GM11168 (cell line): ENCODE measurements around the gene VOPP1.

Source experiments
- in situ Hi-C: fragments of 300-500 bp; cut with MboI; formaldehyde crosslinking; loops from one replicate; pipeline ENCODE4 v1.12.0; 2022; ENCODE audit warnings: low sequenced_read_pairs; ENCODE audit not compliant: unreplicated experiment

The VOPP1 gene

DNA sequence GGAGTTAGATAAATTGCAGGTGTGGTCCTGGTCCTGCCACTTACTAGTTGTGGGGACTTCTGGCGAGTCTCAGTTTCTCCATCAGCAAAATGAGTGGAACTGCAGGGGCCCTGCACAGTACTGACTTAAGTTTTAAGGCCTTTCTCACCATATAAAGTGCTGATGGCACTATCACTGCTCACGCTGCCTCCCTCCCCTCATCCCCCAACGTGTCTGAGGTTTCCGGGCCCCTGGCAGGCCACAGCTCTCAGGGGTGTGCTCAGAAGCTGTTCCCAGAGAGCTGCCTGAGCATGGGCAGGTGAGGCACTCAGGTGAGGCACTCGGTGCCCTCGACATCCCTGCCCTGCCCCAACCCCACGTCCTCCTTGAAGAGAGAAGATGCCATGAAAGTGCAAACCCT is 74.2 kb downstream of the VOPP1 start:
- in situ Hi-C loops = no loop called here

DNA sequence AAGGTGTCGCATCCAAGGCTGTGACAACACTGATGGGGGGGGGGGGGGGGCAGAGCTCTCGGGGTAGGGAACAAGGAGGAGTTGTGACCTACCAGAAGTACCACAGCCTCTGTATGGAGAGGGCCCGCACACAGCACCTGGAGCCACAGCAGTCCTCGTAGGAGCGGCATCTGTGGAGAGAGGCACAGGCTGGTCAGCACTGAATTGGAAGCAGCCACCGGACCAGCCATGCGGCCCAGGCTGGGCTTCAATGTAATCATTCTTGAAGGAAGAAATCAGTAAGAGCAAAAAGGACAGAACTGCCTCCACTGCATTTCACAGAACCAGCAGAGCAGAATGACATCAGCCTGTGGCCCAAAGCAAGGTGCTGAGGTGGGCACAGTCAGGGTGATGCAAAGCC is 74.8 kb downstream of the VOPP1 start:
- in situ Hi-C loops = no loop called here

DNA sequence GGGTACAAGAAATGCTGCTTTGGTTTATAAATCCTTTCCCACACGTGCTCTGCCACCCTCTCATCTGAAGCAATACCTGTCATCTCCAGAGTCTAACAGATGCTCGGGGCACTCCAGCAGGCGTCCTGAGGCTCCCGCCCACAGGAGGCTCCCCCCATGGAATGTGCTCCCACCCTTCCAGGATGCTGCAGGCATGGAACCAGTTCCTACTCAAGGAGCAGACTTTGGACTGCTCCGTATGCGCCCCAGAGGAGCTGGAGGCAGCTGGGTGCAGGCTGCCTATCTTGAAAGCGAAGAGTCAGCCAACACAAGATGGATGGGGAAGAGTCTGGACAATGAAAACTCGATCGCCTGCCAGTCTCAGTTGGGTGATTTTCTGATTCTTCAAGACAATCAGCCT is 75.4 kb downstream of the VOPP1 start:
- in situ Hi-C loops = no loop called here

DNA sequence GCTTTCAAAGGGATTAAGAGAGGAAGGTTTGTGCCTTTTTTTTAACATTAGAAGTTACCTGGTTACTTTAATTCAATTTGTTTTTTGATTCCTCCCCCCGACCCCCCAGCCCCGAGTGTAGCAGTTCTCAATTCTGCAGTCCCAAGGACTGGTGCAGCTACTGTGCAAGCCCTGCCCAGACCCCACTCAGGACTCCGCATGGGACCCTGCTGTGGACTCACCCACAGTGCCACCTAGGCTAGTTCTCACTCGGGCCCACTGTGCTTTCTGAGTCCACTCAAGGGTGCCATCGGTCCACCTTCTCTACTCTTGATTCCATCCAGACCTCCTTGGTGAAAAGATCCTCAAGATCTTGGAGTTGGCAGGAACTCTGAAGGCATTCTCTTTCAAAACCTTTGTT is 77.4 kb downstream of the VOPP1 start:
- in situ Hi-C loops = no loop called here

DNA sequence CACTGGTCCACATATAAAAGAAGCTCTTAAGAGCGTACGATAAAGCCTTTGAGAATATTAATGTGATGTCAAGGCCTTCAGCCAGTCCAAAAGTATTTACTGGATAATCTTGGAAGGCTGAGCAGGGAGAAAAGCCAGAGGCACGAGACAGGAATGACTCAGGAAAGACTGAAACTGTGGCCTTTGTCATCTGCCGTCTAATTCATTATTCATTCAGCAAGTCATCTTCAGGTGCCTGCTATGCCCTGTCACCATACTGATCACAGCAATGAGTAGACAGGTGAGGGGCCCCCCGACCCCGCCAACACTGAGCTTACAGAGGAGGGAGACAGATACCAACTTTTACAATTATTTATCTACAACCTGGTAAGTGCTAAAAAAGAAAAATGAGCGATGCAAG is 78.9 kb downstream of the VOPP1 start:
- in situ Hi-C loops = no loop called here

DNA sequence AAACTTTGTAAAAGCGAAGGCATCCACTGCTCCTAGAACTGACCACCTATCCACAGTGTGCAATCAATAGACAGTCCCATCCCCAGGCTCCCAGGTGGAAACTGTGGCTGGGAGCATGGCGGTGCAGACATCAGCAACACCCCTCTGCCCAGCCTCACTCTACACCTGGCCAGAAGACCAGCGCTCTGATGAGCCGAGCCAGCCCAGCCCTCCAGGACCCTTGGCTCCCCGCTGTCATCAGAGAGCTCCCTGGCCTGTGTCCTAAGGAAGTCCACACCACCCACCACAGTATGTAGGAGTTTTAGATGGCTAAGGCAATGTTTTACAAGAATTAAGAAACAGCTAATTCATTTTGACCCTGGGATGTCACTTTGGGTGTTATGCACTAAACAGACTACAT is 81.0 kb downstream of the VOPP1 start:
- in situ Hi-C loops = no loop called here

DNA sequence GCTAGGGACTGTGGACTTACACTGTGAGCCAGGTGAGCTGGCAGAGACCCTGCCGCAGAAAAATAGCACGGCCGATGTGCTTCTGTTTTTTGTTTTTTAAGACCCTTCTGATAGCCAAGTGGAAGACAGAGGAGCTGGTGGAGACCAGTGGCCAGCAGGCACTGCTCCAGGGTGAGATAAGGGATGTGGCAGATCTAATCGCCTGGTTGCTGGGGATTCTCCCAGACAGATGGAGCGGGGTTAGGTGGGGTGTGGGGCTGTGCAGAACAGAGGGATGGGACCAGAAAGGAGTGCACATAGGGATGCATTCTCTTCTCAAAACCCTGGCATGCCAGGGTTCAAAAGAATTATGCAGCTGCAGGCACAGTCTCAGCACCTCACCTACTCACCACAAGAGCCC is 82.2 kb downstream of the VOPP1 start:
- in situ Hi-C loops = no loop called here

DNA sequence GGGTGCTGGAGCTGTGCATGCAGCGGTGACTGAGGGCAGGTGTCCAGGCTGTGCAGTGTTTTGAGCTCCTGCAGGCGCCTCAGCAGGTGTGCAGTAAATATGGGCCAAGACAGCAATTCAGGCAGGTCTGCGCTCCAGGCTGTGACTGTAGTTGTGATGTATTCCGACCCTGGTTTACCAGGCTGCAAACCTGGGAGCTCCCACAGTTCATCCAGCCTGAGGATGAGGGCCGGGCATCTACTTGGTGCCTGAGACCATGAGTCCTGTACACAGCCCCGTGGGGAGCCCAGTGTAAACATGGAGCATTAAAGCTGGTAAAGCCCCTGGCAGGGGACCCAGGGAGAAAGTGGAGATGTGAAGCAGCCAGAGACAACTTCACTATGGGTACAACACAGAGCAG is 82.8 kb downstream of the VOPP1 start:
- in situ Hi-C loops = no loop called here

DNA sequence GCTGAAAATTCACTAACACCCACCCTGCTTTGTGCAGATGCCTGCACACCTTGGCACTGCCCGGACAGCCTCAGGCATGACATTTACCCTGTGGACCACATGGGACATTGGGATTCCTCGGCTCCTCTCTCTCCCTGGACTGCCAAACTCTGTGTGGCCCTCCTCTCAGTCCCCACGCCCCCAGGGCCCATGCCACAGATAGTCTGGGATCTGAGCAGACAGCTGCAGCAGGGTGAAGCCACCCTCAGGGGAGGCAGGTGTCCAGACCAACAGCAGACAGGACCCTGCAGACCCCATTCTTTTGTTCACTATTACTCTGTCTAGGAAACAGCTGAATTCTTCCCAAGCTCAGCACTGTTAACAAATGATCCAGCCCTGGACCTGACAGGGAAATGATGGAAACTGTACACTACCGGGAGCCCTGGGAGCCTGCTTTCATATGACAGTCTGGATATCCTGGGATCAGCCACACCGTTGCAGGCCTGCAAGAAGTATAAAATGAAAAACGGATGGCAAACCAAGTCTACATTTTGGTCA is 83.4 kb downstream of the VOPP1 start:
- in situ Hi-C loops = no loop called here

DNA sequence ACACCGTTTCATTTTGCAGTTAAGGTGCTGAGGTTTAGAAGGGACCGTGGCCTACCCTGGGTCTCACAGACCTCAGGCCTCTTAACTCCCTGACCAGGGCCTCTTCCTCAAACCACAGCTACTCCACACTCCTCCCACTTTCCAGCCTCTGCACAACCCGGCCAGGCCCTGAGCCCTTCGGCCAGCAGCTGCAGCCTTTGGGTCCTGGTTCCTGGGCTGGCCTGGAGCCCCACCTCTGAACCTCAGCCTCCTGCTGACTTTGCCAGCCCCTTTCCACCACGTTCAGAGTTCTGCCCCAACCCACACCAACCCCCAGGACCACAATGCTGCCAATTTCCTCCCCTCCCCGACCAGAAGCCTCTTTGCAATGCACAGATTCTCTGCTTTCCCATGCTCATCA is 84.1 kb downstream of the VOPP1 start:
- in situ Hi-C loops = no loop called here

DNA sequence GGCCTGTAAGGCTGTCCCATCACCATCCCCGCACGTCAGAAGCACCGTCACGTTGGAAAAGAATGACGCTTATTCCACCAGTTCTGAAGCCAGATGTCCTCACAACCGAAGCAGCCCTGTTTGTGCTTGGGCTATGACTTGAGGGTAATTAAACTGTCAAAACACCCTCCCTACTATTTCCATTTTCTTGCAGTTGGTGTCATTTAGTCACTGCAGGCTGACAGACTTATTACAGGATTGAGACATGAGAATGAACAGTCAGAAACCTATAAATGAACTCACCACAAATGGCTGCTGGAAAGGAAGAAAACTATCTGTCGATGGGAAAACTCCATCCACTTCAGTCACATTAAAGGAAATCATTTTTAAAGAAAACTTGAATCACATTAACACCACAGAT is 85.3 kb downstream of the VOPP1 start:
- in situ Hi-C loops = no loop called here

DNA sequence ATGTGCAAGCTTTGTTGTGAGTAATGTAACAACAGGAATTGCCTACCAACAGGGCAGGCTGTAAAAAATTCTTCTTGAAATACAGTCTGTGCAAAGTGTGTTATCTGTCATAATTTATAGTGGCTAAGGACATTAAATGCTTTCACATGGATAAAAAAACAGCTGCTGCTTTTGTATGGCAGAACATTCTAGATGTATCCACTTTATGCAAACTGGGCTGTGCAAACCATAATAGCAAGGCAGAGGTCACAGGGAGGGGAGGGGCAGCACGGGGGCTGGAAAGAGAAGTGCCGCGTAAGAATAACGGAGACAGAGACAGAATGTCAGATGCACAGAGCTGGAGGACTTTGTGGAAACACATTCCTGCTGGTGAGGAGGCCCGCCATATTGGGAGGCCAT is 86.1 kb downstream of the VOPP1 start:
- in situ Hi-C loops = no loop called here

DNA sequence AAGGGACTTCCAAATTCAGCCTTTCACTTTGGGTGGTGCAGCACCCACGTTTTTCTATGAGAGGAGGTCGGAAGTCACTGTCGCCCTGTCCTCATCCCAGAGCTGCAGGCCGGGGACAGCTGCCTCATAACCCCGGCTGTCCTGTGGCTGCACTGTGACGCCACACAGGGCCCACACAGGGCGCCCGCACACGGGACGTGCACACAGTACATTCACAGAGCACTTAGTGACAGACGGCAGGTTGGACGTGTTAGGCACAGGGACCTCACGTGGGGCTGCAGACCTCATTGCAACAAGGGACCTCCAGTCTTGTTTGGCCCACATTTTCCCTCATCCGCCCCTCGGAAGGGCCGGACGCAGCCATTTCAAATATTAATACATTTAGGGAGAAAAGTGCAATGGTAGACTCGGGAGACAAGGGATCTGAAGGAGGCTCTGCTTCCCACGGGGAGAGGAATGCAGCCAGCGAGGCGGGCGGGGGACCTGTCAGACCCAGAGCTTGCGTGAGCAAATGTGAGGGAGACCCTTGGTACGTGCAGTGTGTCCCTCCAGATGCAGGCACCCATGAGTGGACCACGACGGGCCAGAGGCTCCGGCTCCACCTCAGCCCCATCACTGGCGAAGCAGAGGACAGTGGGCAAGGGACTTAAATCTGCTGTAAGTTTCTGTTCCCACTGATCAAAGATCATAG is 86.7 kb downstream of the VOPP1 start:
- in situ Hi-C loops = no loop called here

DNA sequence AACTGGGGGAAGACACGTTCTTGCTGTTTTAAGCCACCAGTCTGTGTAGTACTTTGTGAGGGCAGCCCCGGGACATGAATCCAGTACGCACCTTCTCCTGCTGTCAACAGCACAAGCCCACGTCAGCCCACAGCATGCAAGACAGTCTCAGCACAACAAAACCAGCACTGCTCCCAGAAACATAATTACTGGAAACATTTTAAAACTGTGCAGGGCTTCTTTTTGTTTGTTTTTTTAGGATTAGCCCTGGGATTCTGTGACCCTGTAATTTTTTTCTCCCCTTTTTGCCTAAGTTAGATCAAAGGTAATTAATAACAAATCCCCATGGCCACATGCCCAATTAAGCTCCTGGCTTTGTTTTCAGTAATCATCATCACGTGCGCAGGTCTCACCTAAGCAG is 87.5 kb downstream of the VOPP1 start:
- in situ Hi-C loops = no loop called here

DNA sequence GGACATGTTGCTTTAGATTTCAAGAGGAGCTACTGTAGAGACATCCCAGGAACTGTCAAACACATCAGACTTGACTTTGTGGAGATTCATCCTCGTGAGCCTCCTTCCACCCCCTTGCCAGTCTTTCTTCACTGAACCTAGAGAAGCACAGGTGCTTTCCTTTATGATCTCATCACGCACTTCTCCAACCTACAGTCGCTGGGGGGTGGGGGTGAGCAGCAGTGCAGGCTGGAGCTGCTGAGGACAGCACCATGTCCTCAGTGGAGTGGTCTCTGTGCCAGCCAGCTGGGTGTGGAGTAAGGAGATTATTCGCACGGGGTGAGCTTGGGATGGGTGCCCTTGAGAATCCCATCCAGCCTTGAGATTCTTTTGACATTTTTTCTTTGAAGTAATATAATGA is 88.1 kb downstream of the VOPP1 start:
- in situ Hi-C loops = no loop called here

DNA sequence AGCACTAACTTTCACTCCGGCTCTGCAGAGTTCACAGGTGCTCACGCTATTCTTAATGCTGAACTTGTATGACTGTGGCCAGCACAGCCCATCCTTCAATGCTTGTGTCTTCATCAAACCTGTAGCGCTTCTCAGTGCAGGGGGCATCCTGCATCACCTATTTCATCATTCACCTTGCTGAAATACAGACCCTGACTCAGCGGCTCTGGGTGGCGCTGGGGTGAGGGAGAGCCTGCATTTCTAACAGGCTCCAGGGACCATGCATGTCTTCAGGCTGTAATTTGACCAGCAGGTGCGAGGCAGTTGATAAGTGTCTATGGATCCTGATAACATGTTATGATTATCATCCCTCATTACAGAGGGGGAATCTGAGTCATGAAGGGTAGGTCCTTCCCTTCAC is 89.3 kb downstream of the VOPP1 start:
- in situ Hi-C loops = no loop called here

DNA sequence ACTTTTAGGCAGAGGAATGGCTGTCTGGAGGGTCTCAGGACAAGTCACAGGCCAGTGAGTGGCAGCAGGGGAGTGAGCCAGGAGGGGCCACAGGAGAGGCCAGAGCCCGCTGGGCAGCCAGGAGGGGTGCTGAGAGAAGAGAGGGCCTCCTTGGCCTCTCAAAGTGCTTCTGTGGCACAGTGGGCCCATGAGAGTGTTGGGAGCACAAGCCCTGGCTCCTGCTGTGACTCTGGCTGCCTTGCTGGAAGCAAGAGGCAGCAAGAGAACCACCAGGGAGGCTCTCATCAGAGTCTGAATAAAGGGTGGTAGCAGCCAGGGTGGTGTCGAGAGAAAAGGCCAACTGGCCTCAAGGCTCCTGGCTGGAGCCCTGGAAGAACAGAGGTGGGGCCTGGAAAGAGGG is 91.1 kb downstream of the VOPP1 start:
- in situ Hi-C loops = no loop called here

DNA sequence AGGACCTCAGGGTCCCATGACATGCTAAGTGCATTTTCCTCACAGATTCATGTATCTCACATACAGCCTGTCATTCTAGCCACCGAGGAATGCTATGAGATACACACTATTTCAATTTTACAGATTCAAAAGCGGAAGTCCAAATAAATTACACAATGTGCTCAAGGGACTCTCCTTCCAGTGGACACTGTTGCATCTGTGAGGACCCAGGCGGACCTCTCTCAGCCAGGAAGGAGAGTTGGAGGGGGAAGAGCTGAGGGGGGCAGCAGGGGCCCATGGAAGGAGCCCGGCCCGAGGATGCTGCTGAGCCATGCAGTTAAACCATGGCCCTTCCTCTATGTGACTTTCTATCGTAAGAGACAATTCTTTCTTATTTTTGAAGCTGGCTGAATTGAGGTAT is 93.6 kb downstream of the VOPP1 start:
- in situ Hi-C loops = no loop called here

DNA sequence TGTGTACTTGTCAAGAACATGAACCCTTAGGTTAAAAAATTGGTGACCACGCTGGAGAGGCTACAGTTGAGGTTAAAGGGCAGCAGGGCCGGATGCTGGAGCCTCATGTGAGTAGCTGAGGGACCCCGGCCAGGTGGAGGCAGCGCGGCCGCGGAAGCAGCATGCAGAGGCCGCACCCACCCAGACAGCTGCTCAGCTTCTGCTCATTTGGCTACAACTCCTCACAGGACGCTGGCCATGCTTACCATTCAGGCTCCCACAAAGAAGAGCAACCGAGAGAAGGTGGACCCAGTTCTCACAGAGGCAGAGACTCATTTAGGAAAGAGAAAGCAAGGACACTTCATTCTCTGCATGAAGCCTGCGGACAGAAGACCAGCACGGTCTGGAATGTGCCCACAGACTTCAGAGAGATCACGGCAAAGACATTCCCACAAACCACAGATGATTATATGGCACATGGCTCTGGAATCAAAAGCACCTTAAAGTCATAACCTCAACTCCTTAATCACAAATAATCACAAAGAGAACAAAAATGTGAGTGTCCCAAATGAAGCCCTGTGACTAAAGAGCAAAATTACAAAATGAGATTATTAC is 94.4 kb downstream of the VOPP1 start:
- in situ Hi-C loops = no loop called here

DNA sequence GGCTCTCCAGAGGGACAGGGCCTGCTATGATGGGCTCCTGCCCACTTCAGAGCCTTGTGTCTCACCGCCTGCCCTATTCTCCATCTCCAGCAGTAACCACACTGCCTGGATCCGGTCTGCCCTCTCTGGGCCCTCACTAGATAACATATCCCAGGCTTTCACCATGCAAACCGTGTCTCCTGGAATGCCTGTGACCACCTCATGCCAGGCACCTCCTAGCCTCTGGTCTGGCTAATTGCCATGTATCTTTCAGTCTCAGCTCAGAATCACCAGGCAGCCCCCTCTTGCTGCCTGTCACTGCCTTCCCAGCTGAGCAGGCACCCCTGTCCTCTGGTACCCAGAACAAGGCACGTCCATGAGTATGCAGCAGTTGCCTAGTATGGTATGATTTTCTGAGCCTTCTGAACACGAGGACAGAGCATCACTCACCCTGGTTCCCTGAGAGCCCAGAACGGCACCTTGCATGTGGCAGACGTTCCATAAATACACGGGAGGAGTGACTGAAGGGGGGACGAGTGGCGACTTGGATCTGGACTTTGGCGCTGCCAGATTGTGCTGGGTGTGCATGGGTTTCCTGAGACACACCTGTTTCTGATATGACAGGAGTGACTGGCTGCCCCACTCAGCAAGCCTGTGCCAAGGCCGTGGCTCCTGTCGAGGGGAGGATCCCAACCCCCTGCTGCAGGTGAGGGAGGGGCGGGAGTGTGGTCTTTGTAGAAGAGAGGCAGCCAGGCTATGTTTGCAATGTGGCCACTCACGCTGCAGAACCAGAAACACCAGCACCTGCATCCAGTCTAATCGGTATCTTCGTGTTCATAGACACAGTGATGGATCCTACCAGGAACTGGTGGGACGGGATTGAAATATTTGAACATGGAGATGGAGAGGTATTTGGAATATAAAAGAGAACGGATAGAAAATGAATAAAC is 95.2 kb downstream of the VOPP1 start:
- in situ Hi-C loops = no loop called here
